ENCODE results near the gene FGF6. TPM values are rescaled to one million over a fixed set of nuclear protein-coding genes. Genes with fewer than 3 reads are reported as not detected.

Gene FGF6
- total and polyA plus RNA-seq, 10 of the 15 experiments (the other 5 are each of a cell fraction or from before 2014, with no cell fraction given) = not detected

DNA sequence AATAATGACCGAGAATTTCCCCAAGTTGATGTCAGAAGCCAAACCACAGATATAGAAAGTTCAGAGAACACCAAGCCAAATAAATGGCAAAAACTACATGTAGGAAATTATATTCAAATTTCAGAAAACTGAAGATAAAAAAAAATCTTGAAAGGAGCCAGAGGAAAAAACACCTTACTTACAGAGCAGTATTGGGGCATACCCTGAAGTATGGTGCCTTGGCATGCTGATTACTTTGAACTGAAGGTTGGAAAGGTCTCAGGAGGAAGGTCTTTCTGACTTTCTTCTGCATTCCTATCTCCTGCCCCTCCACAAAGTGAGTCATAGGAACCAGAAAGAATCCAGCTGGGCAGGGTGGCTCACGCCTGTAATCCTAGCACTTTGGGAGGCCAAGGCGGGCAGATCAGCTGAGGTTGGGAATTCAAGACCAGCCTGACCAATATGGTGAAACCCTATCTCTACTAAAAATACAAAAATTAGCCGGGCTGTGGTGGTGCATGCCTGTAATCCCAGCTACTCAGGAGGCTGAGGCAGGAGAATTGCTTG is 8.8 kb upstream of the FGF6 start:
- no peak overlapping the region for H3K27ac ChIP-seq (ENCODE audit: control insufficient read depth, insufficient read depth)
- in situ Hi-C loops (cut with MboI) (no loop called here), intact Hi-C loops (cut with micrococcal nuclease; ENCODE audit: unreplicated experiment) (no loop called here)
- 29% methylated on average over 4 of the region's 4 CpGs for WGBS (ENCODE audit: insufficient coverage, insufficient replicate concordance, low lambda C conversion rate, missing lambda C conversion rate)
- no peaks in the 10 kb centered on the region for H3K36me3 ChIP-seq (ENCODE audit: control insufficient read depth in 2 of 2, insufficient read depth in 2 of 2, low read length in 1 of 2)
- DNase-seq (ENCODE audit: low read depth, low spot score) (no peak), FAIRE-seq (no peak), ATAC-seq (no peak)
- ChIA-PET SMC1A (ENCODE audit: uncharacterized antibody, unreplicated experiment) (no interaction called here), POLR2A (no interaction called here), CTCF (no interaction called here), RAD21 (ENCODE audit: unreplicated experiment) (no interaction called here)
- no peaks in the 10 kb centered on the region for H4K20me1 ChIP-seq (ENCODE audit: control insufficient read depth, insufficient read depth)
- H3K27me3 ChIP-seq (replicated peaks in 1 of 2; ENCODE audit: control insufficient read depth in 2 of 2, insufficient read depth in 2 of 2, low read length in 1 of 2) = no peaks in the 10 kb centered on the region; a peak in 1 of 4 replicates
- H2AFZ ChIP-seq (ENCODE audit: control insufficient read depth, low read depth, low read length) = no peak overlapping the region
- no TSS peak for BruUV-seq (replicated peaks)
- no peak overlapping the region for H3K4me2 ChIP-seq (ENCODE audit: control insufficient read depth, insufficient read depth)
- no peak overlapping the region for H3K9ac ChIP-seq (ENCODE audit: control insufficient read depth, insufficient read depth, low read length)
- no peak for TF ChIP-seq BACH1 (IDR thresholded peaks at IDR 0.05; ENCODE audit: borderline replicate concordance)
- TF ChIP-seq, protein P1, sequence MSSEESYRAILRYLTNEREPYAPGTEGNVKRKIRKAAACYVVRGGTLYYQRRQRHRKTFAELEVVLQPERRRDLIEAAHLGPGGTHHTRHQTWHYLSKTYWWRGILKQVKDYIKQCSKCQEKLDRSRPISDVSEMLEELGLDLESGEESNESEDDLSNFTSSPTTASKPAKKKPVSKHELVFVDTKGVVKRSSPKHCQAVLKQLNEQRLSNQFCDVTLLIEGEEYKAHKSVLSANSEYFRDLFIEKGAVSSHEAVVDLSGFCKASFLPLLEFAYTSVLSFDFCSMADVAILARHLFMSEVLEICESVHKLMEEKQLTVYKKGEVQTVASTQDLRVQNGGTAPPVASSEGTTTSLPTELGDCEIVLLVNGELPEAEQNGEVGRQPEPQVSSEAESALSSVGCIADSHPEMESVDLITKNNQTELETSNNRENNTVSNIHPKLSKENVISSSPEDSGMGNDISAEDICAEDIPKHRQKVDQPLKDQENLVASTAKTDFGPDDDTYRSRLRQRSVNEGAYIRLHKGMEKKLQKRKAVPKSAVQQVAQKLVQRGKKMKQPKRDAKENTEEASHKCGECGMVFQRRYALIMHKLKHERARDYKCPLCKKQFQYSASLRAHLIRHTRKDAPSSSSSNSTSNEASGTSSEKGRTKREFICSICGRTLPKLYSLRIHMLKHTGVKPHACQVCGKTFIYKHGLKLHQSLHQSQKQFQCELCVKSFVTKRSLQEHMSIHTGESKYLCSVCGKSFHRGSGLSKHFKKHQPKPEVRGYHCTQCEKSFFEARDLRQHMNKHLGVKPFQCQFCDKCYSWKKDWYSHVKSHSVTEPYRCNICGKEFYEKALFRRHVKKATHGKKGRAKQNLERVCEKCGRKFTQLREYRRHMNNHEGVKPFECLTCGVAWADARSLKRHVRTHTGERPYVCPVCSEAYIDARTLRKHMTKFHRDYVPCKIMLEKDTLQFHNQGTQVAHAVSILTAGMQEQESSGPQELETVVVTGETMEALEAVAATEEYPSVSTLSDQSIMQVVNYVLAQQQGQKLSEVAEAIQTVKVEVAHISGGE (CRISPR knock-in tag; IDR thresholded peaks at IDR 0.05) = no peak
- H3K4me1 ChIP-seq (ENCODE audit: control insufficient read depth, insufficient read depth, low read length) = no peaks in the 10 kb centered on the region
- no peak overlapping the region for H3K4me3 ChIP-seq
- no peaks in the 10 kb centered on the region for H3K79me2 ChIP-seq (ENCODE audit: control insufficient read depth, insufficient read depth, low read length)
- H3K9me3 ChIP-seq (replicated peaks; ENCODE audit: control insufficient read depth, insufficient read depth, low read length) = peaks cover 4% of the 10 kb centered on the region; the same call in 2 of the 3 replicates

DNA sequence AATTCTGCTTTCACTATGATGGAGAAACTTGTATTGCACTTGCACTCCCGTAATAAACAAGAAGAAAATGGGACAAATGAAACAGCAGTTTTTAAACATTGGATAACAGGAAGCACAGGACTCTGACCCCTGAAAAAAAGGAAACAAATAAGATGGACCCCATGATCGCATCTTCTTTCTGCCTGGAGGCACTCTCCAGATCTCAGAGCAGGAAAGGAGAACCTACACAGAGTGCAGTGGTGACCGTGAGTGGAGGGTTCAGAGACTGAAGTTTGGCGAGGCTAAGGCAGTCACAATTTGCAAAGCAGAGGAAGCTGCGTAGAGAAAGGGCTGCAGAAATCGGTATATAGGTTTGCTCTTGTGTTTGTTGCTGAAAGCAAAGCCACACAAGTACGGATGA is 6.1 kb upstream of the FGF6 start:
- ATAC-seq = no peak
- FAIRE-seq = no peak
- Histone ChIP-seq H3K4me1 (ENCODE audit: control insufficient read depth, insufficient read depth, low read length) (no peaks in the 10 kb centered on the region), H3K4me3 (no peak overlapping the region), H3K27me3 (replicated peaks in 1 of 2; ENCODE audit: control insufficient read depth in 2 of 2, insufficient read depth in 2 of 2, low read length in 1 of 2) (no peaks in the 10 kb centered on the region; a peak in 1 of 4 replicates), H3K9ac (ENCODE audit: control insufficient read depth, insufficient read depth, low read length) (no peak overlapping the region), H3K36me3 (ENCODE audit: control insufficient read depth in 2 of 2, insufficient read depth in 2 of 2, low read length in 1 of 2) (no peaks in the 10 kb centered on the region), H2AFZ (ENCODE audit: control insufficient read depth, low read depth, low read length) (no peak overlapping the region), H3K27ac (ENCODE audit: control insufficient read depth, insufficient read depth) (no peak overlapping the region), H3K79me2 (ENCODE audit: control insufficient read depth, insufficient read depth, low read length) (no peaks in the 10 kb centered on the region), H3K9me3 (replicated peaks; ENCODE audit: control insufficient read depth, insufficient read depth, low read length) (peaks cover 4% of the 10 kb centered on the region; the same call in 2 of the 3 replicates), H3K4me2 (ENCODE audit: control insufficient read depth, insufficient read depth) (no peak overlapping the region), H4K20me1 (ENCODE audit: control insufficient read depth, insufficient read depth) (no peaks in the 10 kb centered on the region)
- intact Hi-C loops (cut with micrococcal nuclease; ENCODE audit: unreplicated experiment) = no loop called here
- CTCF ChIA-PET = no interaction called here
- RAD21 ChIA-PET (ENCODE audit: unreplicated experiment) = no interaction called here
- no TSS peak for BruUV-seq (replicated peaks)
- TF ChIP-seq SREBF1 (IDR thresholded peaks at IDR 0.05; ENCODE audit: low read length) (no peak), KAT2A (conservative IDR thresholded peaks at IDR 0.05; ENCODE audit: control insufficient read depth, low read depth, low read length) (no peak), CBX3 (IDR thresholded peaks at IDR 0.05; ENCODE audit: borderline replicate concordance, low read depth) (no peak)
- no peak for DNase-seq (ENCODE audit: low read depth, low spot score)
- in situ Hi-C loops (cut with MboI) = no loop called here
- SMC1A ChIA-PET (ENCODE audit: uncharacterized antibody, unreplicated experiment) = no interaction called here
- POLR2A ChIA-PET = no interaction called here
- WGBS (ENCODE audit: insufficient coverage, insufficient replicate concordance, low lambda C conversion rate, missing lambda C conversion rate) = 10% methylated on average over 7 of the region's 7 CpGs

All from GM12878 (cell line).